Activated naive CD8-positive, alpha-beta T cell treated with anti-CD3 and anti-CD28 coated beads for 36 hours (primary cell): Measurements from ENCODE around the gene LDAH. TPM values are rescaled to one million over a fixed set of nuclear protein-coding genes. Genes with fewer than 3 reads are reported as not detected.

Source experiments
- DNase-seq: peaks from one replicate; pipeline ENCODE4 v3.0.0; 2021
- H3K27ac Mint-ChIP-seq: one replicate; pipeline ENCODE4 v1.8.0; 2022; ENCODE audit warnings: mild to moderate bottlenecking, moderate library complexity, mixed read lengths
- H3K27me3 Mint-ChIP-seq: one replicate; pipeline ENCODE4 v1.8.0; 2022; ENCODE audit warnings: mild to moderate bottlenecking, mixed read lengths
- H3K36me3 Mint-ChIP-seq: one replicate; pipeline ENCODE4 v1.8.0; 2021; ENCODE audit warnings: mild to moderate bottlenecking, mixed read lengths
- H3K4me1 Mint-ChIP-seq: one replicate; pipeline ENCODE4 v1.8.0; 2021; ENCODE audit warnings: mixed read lengths
- H3K4me3 Mint-ChIP-seq: one replicate; pipeline ENCODE4 v1.8.0; 2022; ENCODE audit warnings: mild to moderate bottlenecking, moderate library complexity, mixed read lengths
- H3K9me3 Mint-ChIP-seq: one replicate; pipeline ENCODE4 v1.8.0; 2022; ENCODE audit warnings: mixed read lengths
- total RNA-seq, 2 experiments: library from RNA; stranded (reverse); gene quantifications; one replicate each; pipeline ENCODE4 v1.2.3, GENCODE V29; 2021

Gene LDAH
- total RNA-seq, 2 experiments from 2014 or later, result 24.7 to 27.3 TPM

DNA sequence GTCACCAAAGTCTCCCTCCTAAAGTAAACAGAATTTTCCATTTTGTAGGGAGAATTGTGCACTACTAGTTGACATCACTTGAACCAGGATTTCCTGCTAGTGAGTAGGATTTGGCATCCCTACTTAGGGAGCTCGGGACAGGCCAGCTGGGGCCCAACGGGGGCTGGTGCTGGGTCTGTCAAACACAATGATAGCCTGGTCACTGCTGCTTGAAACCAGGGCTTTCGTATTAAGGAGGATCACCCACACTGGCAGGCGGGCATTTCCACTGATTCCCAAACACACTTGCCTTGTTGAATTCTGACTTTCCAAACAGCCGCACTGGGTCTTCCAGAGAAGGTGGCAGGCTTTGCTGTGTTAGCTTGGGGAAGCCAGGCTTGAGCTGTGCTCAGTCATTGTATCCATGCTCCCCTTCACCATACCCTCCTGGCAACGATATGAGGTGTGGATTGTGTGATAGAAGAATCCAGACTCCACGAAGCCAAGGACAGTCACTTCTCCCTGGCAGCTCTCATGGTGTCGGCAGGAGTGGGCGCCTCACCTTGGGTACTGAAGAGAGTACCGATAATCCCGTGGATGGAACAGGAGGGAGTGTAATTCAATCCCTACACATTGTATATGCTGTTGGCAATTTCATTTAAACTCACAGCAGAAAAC lies 148.5 kb downstream of the LDAH start:
- Mint-ChIP-seq H3K36me3 (no peaks in the 10 kb centered on the region), H3K4me1 (peaks cover 8% of the 10 kb centered on the region), H3K27ac (no peak overlapping the region), H3K9me3 (no peaks in the 10 kb centered on the region), H3K27me3 (peaks cover 46% of the 10 kb centered on the region), H3K4me3 (no peak overlapping the region)
- no peak for DNase-seq

DNA sequence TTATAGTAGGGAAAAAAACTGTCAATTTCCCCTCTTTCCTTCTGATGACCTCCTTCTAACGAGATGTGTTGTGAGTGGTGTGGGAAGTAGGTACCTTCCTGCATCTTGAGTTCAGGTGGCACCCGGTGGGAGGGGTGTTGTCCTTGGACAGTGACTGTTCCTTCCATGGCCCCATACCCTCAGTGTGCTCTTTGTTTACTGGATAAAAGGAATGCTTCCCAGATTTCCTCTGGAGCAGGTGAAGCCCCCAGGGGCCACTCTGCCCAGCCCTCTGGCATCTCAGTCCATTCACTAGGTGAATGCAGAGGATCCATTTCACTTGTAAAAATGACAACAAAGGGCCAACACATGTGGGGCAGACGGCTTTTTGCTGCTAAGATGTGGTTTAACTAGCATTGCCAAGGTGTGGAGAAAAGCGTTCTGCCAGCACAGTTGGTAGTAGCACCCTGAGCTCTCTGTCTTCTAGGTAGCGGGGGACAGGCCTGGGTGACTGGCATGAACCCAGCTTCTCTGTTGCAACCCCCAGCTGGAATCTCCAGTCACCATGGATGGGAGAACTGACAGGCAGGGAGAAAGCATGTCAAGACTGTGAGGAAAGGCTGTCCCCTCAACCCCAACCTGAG lies 149.1 kb downstream of the LDAH start:
- peaks cover 52% of the 10 kb centered on the region for H3K27me3 Mint-ChIP-seq
- no peaks in the 10 kb centered on the region for H3K9me3 Mint-ChIP-seq
- H3K4me3 Mint-ChIP-seq, result no peak overlapping the region
- DNase-seq, result no peak
- H3K36me3 Mint-ChIP-seq, result no peaks in the 10 kb centered on the region
- no peak overlapping the region for H3K27ac Mint-ChIP-seq
- H3K4me1 Mint-ChIP-seq, result peaks cover 10% of the 10 kb centered on the region

DNA sequence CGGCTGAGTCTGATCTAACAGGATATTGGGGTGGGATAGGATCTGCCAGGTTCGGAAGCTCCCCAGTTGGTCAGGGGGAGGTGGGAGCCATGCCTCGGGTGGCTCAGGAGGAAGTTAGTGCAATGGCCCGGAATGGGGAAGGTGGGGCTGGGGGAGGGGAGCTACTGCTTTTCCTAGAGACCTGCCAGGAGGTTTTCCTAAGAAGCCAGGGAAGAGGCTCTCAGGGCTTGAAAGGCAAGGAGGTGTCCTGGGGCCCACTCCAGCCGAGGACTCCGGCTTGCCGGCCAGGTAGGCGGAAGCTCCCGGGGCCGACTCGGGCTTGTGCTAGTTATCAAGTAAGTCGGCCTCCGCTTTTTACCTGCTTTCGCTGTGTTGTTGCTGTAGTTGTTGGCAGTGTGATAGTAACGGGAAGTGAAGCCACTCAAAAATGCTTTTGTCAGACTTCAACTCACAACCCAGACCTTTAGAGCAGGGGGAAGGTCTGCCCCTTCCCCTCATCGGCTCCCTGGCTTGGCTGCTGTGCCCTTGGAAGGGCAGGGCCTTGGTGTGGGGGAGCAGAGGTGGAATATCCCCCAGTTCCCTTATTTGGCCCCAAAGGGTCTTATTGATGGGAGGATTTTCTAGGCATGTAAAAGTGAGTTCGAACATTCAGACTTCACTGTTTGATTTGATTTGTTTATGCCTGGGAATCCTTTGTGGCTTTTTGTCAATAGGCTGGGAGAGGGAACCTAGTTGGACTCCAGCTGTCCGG lies 150.5 kb downstream of the LDAH start:
- Mint-ChIP-seq H3K27me3 (peaks cover 64% of the 10 kb centered on the region), H3K4me3 (no peak overlapping the region), H3K27ac (no peak overlapping the region)

DNA sequence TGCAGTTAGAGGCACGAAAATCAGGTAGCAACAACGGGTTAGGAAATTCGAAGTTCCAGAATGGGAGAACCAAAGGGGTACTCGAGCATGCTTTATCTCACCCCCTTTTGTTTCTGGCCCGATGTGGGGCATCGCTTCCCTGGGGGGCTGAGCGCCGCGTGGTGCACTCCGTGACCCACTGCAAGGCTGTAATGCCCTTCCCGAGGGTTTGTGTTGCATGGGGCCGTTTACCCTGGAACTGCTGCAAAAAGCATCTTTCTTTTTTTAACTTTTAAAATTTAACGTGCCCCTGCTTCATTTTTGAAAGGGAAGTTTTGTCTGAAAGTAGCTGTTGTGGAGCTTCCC lies 151.2 kb downstream of the LDAH start:
- no peaks in the 10 kb centered on the region for H3K36me3 Mint-ChIP-seq
- H3K27me3 Mint-ChIP-seq, result peaks cover 66% of the 10 kb centered on the region
- H3K4me3 Mint-ChIP-seq, result no peak overlapping the region
- DNase-seq, result no peak
- no peaks in the 10 kb centered on the region for H3K9me3 Mint-ChIP-seq
- H3K27ac Mint-ChIP-seq, result no peak overlapping the region
- peaks cover 10% of the 10 kb centered on the region for H3K4me1 Mint-ChIP-seq

More for the DNA sequence above, 150.5 kb downstream of the LDAH start:
- Mint-ChIP-seq H3K4me1 (peaks cover 10% of the 10 kb centered on the region), H3K36me3 (no peaks in the 10 kb centered on the region), H3K9me3 (no peaks in the 10 kb centered on the region)
- DNase-seq, result no peak

DNA sequence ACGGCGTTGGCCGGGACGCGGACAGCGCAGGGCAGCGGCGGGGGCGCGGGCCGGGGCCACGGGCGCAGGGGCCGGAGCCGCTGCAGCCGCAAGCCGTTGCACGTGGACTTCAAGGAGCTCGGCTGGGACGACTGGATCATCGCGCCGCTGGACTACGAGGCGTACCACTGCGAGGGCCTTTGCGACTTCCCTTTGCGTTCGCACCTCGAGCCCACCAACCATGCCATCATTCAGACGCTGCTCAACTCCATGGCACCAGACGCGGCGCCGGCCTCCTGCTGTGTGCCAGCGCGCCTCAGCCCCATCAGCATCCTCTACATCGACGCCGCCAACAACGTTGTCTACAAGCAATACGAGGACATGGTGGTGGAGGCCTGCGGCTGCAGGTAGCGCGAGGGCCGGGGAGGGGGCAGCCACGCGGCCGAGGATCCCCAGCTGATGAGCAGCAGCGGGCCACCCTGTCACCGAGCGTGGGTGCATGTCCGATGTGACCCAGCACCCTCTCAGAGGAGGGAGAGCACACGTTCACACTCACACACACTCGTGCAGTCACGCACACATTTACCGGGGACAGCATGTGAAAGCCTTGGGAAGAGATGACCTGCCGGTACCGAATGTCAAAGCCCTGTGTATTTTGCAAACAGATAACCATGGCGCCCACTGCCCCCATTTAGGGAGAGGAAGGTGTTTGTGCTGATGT lies 151.7 kb downstream of the LDAH start:
- no peak overlapping the region for H3K27ac Mint-ChIP-seq
- H3K4me3 Mint-ChIP-seq, result no peak overlapping the region
- H3K36me3 Mint-ChIP-seq, result no peaks in the 10 kb centered on the region
- H3K27me3 Mint-ChIP-seq, result peaks cover 71% of the 10 kb centered on the region
- peaks cover 12% of the 10 kb centered on the region for H3K4me1 Mint-ChIP-seq
- H3K9me3 Mint-ChIP-seq, result no peaks in the 10 kb centered on the region
- DNase-seq, result no peak

DNA sequence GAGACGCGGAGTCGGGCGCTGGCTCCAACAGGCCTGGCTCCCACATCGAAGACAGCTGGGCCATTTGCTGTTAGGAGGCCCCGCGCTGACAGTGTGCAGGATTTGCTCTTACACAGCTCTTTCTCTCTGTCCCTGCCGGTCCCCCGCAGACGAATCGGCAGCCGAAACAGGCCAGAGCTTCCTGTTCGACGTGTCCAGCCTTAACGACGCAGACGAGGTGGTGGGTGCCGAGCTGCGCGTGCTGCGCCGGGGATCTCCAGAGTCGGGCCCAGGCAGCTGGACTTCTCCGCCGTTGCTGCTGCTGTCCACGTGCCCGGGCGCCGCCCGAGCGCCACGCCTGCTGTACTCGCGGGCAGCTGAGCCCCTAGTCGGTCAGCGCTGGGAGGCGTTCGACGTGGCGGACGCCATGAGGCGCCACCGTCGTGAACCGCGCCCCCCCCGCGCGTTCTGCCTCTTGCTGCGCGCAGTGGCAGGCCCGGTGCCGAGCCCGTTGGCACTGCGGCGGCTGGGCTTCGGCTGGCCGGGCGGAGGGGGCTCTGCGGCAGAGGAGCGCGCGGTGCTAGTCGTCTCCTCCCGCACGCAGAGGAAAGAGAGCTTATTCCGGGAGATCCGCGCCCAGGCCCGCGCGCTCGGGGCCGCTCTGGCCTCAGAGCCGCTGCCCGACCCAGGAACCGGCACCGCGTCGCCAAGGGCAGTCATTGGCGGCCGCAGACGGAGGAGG lies 152.4 kb downstream of the LDAH start:
- Mint-ChIP-seq H3K27ac (no peak overlapping the region), H3K36me3 (no peaks in the 10 kb centered on the region), H3K4me3 (no peak overlapping the region), H3K27me3 (peaks cover 78% of the 10 kb centered on the region), H3K9me3 (no peaks in the 10 kb centered on the region), H3K4me1 (peaks cover 12% of the 10 kb centered on the region)
- no peak for DNase-seq

DNA sequence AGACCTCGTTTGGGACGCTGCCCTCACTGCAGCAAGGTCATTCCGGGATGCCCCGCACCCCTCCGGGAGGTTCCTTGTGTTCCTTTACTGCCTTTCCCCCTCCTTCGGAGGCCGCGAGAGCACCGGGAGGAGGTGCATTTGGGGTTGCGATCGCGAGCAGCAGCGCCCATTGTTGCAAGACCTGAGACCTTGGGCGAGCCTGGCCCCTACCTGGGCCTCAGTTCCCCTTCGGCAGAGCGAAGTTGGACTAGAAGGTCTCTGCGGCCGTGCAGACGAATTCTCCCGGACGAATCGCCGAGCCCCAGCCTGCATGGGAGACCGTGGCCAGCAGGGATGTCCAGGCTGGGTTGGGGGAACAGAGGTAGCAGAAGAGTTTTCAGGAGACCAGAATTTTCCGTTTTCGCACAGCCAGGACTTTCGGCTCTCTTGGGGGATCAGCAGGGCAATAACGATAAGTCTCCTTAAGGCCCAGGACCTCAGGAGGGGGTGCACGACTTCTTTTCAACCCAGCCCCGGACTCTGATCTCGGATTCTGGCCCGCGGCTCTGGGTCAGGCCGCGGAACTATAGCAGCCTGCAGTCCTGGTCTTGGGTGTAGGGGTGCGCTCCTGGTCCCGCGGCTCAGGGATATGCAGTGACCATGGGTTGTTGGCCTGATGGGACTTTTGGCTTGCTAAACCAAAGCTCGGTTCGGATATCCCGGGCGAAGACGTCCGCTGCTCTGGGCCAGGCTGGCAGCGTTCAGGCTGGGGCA lies 153.2 kb downstream of the LDAH start:
- no peaks in the 10 kb centered on the region for H3K9me3 Mint-ChIP-seq
- DNase-seq, result no peak
- H3K4me1 Mint-ChIP-seq, result peaks cover 14% of the 10 kb centered on the region
- no peak overlapping the region for H3K27ac Mint-ChIP-seq
- H3K27me3 Mint-ChIP-seq, result peaks cover 85% of the 10 kb centered on the region
- no peak overlapping the region for H3K4me3 Mint-ChIP-seq
- H3K36me3 Mint-ChIP-seq, result no peaks in the 10 kb centered on the region

DNA sequence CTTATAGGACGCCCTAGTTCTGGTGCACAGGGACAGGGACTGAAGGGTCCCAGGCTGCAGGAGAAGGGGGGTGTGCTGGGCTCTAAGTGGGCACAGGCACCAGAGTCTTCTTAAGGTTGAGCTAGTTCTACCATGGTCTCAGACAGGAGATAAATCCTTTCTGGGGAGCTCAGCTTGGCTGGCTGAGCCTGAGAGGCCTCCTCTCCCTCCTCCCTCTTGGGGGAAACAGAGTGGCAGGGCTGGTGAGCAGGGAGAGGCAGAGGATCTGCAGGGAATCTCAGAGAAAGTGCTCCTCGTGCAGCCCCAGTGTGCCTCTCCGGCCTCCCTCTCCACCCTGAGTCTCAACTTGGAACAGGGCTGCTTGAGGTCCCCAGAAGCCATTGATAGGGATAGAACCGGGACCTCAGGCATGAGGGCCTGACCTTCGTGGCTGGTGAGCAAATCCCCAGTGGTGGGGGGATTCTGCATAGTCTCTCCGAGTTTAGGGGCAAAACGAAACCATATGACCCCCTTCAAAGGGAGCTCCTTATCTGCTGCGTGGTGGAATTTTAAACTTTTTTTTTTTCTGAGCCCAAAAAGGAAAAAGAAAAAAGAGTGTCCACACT lies 153.9 kb downstream of the LDAH start:
- Mint-ChIP-seq H3K9me3 (no peaks in the 10 kb centered on the region), H3K27ac (no peak overlapping the region), H3K36me3 (no peaks in the 10 kb centered on the region), H3K4me3 (peak overlapping the region; percentile 5), H3K27me3 (peaks cover 92% of the 10 kb centered on the region), H3K4me1 (peaks cover 14% of the 10 kb centered on the region)
- DNase-seq, result no peak

DNA sequence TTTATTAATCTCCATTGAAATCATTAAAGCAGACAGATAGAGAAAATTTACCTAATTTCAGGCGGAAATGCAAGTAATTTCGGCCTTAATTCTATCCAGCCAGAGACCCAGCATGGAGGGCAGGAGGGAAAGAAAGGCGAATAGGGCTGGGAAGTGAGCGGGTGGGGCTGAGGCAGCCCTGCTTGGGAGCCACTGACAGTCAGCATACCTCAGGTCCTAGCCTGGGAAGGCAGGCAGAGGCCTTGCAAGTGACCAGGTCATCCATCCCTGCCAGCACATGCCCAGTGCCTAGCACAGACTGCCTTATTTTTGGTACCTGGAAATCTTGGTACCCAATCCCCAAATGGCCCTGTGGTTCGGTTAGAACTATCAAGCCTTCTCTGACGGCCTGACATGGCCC lies 154.4 kb downstream of the LDAH start:
- no peaks in the 10 kb centered on the region for H3K36me3 Mint-ChIP-seq
- no peak overlapping the region for H3K27ac Mint-ChIP-seq
- no peak overlapping the region for H3K4me3 Mint-ChIP-seq
- peaks cover 92% of the 10 kb centered on the region for H3K27me3 Mint-ChIP-seq
- H3K9me3 Mint-ChIP-seq, result no peaks in the 10 kb centered on the region
- no peak for DNase-seq
- peaks cover 14% of the 10 kb centered on the region for H3K4me1 Mint-ChIP-seq

DNA sequence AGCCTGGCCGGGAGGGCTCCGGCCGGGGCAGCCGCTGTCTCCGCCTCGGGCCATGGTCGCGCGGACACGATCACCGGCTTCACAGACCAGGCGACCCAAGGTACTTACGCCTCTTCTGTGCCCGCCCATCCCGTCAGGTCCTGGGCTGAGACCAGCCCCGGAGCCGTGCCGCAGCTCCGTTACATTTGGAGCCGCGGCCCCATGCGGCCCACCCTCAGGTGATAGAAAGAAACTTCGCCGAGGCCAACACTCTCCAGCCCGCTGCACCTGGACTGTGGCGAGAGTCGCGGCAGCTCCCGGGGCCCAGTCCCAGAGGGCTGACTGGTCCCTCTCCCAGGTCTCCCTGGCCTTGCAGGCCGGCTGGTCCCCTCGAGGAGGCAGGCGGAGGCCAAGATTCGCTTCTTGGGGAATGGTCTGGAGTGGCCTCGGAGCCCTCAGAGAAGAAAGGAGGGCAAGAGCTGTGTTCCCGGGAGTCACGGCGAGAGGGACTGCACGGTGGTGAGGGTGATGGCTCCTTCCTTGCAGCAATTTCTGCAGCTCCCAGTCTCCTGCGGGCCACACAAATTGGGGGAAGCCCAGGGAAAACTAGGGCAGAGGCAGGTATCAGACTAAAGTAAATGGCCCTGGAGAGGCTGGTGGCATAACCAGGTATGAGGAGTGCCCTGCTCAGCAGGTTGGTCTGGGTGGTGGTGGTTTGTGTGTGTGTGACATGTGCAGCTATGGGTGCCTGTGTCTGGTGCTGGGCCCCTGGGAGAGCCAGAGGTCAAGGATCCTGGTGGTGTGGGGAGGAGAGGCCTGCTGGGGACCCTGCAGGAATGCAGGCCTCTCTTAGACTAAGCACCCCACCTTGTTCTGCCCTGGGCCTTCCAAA lies 155.1 kb downstream of the LDAH start:
- peaks cover 91% of the 10 kb centered on the region for H3K27me3 Mint-ChIP-seq
- DNase-seq, result no peak
- no peaks in the 10 kb centered on the region for H3K36me3 Mint-ChIP-seq
- H3K27ac Mint-ChIP-seq, result no peak overlapping the region
- no peak overlapping the region for H3K4me3 Mint-ChIP-seq
- no peaks in the 10 kb centered on the region for H3K9me3 Mint-ChIP-seq
- H3K4me1 Mint-ChIP-seq, result peaks cover 14% of the 10 kb centered on the region

DNA sequence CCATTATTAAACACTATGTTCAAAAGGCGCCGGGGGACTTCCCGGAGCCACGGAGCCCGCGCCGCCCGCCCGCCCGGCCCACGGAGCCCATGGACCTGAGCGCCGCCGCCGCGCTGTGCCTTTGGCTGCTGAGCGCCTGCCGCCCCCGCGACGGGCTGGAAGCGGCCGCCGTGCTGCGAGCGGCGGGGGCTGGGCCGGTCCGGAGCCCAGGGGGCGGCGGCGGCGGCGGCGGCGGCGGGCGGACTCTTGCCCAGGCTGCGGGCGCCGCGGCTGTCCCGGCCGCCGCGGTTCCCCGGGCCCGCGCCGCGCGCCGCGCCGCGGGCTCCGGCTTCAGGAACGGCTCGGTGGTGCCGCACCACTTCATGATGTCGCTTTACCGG lies 155.8 kb downstream of the LDAH start:
- Mint-ChIP-seq H3K4me1 (peaks cover 14% of the 10 kb centered on the region), H3K9me3 (no peaks in the 10 kb centered on the region), H3K27me3 (peaks cover 91% of the 10 kb centered on the region), H3K36me3 (no peaks in the 10 kb centered on the region), H3K27ac (no peak overlapping the region), H3K4me3 (no peak overlapping the region)
- DNase-seq, result no peak

DNA sequence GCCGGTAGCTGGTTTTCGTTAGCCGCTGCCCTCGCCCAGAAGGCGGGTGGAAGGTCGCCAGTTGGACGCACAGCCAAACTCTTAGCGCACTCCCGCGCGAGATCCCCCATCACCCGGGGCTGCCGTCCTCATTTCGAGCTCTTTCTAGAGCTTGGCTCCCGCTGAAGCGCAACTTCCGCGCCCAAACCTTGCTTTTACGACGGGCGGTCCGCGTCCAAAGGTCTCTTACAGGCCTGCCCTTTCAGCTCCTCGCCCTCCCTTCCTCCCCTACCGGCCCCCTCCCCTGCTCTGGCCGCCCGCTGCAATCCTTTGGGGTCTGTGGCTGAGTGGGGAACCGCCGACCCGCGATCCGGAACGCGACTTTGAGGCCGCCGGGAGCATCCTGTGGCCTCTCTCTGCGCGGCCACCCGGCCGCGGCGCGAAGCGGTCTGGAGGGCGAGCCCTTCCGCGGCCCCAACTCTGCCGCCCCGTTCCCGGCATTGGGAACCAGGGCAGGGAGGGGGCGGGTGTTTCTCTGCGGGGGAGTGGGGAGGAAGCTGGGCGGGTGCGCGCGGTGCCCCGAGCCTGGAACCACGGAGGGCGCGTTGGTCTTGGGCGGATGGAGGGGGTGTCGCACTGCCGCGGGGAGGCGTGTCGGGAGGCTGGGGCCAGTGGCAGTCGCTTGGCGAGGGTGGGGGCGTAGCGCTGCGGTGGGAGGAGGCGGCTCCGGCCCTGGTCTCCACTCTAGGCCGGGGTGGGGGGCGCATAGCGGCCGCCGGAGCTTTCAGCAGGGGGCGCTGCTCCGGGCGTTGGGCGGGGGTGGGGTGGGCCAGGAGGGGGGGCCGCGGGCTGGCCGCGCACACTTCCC lies 156.4 kb downstream of the LDAH start, which contains the start of gene GDF7:
GDF7 (plus strand) TSS at position 841 of the 847 bp plus-strand sequence. CDS start 96 bp downstream, outside the sequence.
- peaks cover 91% of the 10 kb centered on the region for H3K27me3 Mint-ChIP-seq

More for the DNA sequence above, 156.4 kb downstream of the LDAH start, which contains the start of gene GDF7:
- Mint-ChIP-seq H3K27ac (no peak within 1 kb of the TSS), H3K4me1 (peaks cover 14% of the 10 kb centered on the region), H3K9me3 (no peaks in the 10 kb centered on the region), H3K4me3 (peak within 1 kb of the TSS; percentile 67), H3K36me3 (no peaks in the 10 kb centered on the region)
- peak; percentile 31 for DNase-seq
